T follicular helper cell (primary cell): ENCODE results near the gene C4orf50.

Experiments
- DNase-seq: peaks from one replicate; pipeline ENCODE4 v3.0.0-alpha.2; 2020; ENCODE audit warnings: low read depth

Gene C4orf50

DNA sequence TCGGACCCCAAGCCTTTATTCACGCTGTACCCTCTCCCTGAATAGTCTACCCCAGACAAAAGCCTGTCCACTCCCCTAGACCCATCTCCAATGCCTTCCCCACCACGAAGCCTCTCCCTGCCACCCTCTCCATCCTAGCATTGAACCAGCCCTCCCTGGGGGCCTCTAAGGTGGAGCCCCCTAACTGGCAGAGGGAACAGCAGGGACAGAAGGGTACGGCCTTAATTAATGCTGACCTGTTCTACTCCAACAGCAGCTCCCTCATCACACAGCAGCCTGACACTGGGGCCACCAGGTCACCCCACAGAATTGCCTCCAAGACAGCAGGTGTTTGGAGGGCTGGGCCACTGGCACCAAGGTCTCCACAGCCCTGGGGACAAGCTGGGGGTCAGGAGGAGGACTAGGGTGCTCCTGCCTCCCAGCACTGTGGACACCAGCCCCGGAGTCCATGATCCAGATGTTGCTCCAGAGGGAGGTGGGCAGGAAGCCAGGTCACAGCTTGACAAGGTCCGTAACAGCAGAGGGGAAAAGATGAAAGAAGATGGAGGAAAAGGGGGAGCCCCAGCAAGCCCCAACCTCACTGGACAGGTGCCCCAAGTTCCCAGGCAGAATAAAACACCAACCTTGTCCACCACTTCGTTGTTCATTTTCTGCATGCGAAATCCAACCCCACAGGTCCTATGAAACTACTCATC, 129.1 kb downstream of the C4orf50 start:
- no peak for DNase-seq

DNA sequence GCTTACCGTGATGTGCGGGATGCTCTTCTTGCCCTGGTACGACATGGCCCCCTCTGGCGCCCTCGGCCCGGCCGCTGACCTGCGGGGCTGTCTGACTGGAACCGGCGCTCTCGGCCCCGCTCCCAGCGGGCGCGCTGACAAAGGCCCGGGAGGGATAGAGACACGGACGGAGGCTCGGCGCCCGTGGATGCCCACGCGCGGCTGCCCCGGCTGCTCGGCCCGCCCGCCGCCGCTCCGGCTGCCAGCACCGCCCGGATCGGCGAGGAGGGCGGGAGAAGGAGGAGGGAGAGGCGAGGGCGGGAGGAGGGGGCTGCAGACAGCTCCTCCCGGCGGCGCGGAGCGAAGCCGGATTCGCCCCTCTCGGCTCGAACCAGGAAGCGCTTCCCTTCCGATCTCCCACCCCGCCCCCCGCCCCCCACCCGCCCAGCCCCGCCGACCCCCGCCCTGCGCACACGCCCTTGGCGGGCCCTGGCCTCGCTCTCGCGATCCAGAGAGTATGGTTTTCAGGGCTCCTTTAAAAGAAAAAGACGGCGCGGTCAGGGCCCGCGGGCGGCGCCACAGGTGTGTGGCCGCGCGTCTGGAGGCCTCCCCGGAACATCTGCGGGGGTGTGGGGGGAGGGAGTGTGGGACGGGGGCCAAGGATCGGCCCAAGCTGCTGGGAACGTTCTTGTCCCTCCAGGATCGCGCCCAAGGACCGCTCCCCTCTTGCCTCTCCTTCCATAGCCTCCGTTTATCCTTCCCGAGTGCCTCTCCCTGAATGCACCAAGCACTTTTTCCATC, 129.8 kb downstream of the C4orf50 start:
- DNase-seq, result no peak

- no peak for DNase-seq
These were observed 130.6 kb downstream of the C4orf50 start for GRCh38 chr4:5887361-5888221.

- no peak for DNase-seq
These were observed 131.2 kb downstream of the C4orf50 start for GRCh38 chr4:5887011-5887360.

DNA sequence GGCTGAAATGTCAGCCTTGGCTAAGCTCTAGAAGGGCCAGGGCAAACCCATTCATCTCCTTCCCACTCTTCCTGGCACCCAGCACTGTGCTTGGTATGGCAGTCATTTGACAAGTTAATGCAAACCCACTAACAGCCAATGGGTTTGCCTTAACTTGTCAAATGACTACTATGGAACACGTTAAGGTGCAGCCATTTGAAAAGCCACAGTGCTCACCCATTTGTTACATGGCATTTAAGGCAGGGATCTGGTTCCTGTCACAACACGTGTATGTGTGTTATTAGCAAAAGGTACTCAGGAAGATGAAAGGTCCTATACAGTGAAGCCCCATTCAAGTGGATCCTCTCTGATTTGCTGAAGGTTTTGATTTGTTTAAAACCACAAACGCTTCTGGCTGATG, 132.5 kb downstream of the C4orf50 start:
- no peak for DNase-seq

GRCh38 chr4:5884796-5885195, 133.4 kb downstream of the C4orf50 start:
- DNase-seq, result no peak

GRCh38 chr4:5883916-5884315, 134.3 kb downstream of the C4orf50 start:
- no peak for DNase-seq

DNA sequence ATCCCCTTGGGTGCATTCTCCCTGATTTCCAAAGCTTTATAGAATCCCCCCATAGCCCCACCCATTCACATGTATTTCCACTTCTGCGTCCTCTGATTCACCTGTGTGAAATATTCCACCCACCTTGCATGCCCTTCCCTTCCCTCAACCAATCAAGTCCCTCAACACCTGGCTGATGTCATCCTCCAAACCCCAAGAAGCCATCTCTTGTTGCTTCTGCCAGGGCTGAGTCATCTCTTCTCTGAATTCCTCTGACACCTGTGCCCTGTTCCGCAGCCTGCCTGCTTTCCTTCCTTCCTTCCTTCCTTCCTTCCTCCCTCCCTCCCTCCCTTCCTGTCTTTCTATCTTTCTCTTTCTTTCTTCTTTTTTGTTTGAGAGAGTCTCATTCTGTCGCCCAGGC, 135.3 kb downstream of the C4orf50 start:
- no peak for DNase-seq

DNA sequence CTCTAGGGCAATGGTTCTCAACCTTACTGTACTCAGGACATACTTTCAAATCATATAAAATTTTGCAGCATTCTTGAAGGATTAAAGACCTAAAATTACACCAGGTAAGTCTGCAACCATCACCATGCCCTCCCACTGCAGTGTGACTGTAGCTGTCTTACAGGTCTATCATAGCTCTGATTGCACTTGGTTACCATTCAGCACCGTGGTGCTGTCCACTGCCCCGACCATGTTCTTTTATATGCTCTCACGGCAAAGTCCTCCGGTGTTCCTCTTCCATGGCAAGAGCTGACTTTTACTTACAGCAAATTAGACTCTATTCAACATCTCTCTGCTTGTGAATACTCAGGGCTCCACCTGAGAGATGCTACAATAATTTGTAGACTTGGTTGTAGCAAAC, 136.9 kb downstream of the C4orf50 start:
- no peak for DNase-seq

DNA sequence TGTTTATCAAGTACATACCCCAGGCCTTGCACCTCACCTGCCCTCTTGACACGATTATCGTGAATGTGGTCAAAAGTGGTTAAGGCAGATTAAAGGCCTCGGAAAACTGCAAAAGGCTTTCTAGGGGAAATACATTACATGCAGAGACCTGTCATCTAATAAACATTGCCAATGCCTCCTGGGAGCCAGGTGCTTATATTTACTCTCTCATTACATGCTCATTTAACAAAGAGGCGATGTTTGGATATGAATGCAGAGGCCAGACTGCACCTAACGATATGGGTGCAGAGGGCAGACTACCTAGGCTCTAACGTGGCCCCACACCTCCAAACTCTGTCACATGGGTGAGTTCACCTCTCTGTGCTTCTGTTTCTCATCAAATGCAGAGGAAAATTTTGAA, 139.9 kb downstream of the C4orf50 start:
- no peak for DNase-seq

- no peak for DNase-seq
These were observed 140.8 kb downstream of the C4orf50 start for GRCh38 chr4:5877392-5877791.

GRCh38 chr4:5874811-5875449, 143.3 kb downstream of the C4orf50 start:
- DNase-seq, result no peak

DNA sequence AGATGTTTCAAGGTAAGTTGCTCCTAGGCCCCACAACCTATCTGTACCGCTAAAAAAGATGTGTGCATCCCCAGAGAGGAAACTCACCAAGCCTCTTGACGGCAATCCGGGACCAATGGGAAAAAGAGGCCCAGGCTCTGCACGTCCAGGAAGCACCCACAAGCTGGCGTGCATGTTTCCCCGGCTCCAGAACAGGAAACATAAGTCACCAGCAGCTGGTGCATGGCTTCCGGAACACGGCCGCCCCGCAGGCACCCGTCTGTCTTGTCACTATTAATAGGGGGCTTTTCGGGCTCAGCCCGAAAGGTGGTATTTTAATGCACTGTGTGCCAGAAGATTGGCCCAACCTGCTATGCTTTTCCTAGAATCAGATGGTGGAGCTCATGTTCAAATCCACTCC, 147.5 kb downstream of the C4orf50 start:
- DNase-seq, result no peak

DNA sequence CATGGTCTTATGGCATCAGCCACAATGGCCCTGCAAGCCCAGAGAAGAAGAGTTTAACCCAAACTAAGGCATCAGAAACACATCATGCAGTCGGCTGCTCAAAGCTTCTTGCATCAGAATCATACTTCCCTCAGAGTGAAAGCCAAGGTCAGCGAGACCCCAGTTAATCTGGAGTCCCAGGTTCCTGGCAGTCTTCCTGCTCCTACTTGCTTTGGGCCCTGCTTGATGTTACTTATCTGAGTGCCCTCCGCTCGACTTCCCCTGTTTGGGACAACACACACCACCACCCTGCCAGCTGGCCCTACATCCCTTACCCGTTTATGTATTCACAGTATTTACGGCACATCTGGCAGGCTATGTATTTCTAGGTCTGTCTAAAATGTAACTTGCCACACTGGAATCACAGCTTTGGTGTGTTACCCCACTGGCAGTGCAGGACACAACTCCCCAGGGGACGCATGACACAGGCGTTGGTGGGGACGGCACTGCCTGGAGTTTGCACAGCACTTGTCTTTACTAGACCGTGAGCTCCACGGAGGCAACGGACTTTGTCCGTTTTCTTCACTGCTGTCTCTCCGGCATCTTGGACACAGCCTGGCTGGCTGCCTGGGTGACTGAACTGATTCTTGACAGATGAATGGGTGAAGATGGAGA, 148.1 kb downstream of the C4orf50 start:
- DNase-seq, result no peak

- DNase-seq, result no peak
These were observed 150.4 kb downstream of the C4orf50 start for GRCh38 chr4:5867866-5868265.

DNA sequence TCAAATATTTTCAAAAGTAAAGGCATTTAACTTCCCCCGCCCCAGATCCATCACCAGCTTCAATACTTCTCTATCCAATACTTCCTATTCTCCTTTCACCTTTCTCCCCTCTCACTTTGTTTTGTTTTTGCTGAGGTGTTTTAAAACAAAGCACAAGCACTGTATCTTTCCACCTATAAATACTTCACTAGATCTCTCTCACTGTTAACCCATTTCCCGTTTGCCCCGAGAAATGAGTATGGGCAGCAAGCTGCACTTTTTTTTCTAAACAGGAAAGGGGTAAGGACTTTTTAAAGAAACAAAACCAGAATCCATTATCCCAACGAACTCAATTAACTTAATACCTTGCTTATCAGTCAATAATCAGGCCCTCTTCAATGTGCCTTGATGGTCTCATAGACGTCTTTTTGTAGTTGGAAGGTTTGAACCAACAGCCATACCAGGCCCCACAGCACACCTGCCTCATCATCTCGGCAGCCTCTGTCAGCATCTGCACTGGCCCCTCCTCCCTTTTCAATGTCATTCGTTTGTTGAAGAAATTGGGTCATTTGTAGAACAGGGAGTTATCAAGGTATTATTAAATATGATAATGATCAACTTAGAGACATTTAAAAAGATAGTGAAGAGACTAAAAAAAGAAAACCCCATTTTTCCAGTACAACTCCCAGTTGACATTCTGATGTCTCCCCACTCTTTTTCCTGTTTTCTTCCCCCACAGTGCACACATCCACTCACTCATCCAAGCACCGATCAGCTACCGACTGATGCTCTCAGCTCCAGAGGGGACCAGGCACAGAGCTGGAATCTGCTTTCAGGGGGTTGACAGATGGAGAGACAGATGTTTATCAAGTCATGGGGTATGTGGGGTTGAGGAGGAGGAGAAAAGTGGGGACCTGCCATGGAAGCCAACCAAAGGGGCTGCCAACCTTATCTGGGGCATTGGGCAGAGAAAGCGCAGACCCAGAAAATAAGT, 151.1 kb downstream of the C4orf50 start:
- no peak for DNase-seq

DNA sequence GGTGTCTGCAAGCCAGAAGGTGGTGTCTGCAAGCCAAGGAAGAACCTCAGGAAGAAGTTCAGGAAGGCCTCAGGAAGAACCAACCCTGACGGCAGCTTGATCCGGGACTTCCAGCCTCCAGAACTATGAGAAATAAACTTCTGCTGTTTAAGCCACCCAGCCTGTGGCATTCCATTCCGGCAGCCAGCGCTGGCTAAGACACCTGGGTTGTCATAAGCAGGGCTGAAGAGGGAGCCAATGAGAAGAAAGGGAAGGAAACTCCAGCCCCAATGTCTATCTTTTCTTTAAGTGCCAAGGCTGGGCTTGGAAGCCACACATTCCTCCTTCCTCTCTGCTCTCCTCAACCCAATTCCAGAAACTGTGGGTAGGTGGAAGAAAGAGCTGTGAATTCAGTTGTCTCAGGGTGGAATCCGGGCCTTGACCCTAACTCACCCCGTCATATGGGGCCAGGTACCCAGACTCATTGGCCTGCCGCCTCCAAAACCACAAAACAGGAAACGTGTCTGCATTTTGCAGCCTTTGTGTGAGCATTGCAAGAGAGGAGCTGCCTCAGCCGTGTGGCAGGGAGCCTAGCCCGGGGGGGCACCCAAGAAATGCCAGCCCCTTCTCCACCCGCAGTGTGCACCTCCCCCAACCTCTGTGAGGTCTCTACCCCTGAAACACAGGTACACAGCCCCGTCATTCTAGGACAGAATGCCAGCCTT, 152.2 kb downstream of the C4orf50 start:
- no peak for DNase-seq

GRCh38 chr4:5863461-5864113, 154.6 kb downstream of the C4orf50 start:
- no peak for DNase-seq

GRCh38 chr4:5858020-5858769, 160.0 kb downstream of the C4orf50 start:
- DNase-seq, result no peak
